Upper lobe of left lung (tissue), 6 donors: ENCODE measurements around the gene KARS1. TPM values are rescaled to one million over a fixed set of nuclear protein-coding genes. Genes with fewer than 3 reads are reported as not detected.

Source experiments
- ATAC-seq, 2 donors: fragments of 200-7000 bp; cut with Tn5 transposase; one replicate each; pipeline ENCODE4 v1.9.1; 2022; ENCODE audit warnings: mild to moderate bottlenecking in 2 of 2, moderate library complexity in 2 of 2; ENCODE audit not compliant: low FRiP score in 2 of 2
- DNase-seq, 2 donors: peaks; one replicate each; pipeline ENCODE4 v3.0.0-alpha.2; 2019 to 2020
- H3K27ac ChIP-seq, 4 donors: fragments of 200-600 bp; sonication (generic); one replicate each; pipeline ENCODE4 v1.5.1; 2016 to 2019
- H3K27me3 ChIP-seq, 4 donors: fragments of 200-600 bp; sonication (generic); one replicate each; pipeline ENCODE4 v1.5.1; 2017 to 2019
- H3K36me3 ChIP-seq, 4 donors: fragments of 200-600 bp; sonication (generic); one replicate each; pipeline ENCODE4 v1.5.1; 2016 to 2019
- H3K4me1 ChIP-seq, 4 donors: fragments of 200-600 bp; sonication (generic); one replicate each; pipeline ENCODE4 v1.5.1; 2018 to 2019
- H3K4me3 ChIP-seq, 4 donors: fragments of 200-600 bp; sonication (generic); one replicate each; pipeline ENCODE4 v1.5.1; 2017 to 2019; ENCODE audit warnings: mild to moderate bottlenecking in 2 of 4, moderate library complexity in 1 of 4
- H3K9me3 ChIP-seq, 4 donors: fragments of 200-600 bp; sonication (generic); one replicate each; pipeline ENCODE4 v1.5.1; 2018 to 2019
- CTCF ChIP-seq, 6 experiments: fragments of 450-650 bp in 4 of 6; fragments of 200-600 bp in 2 of 6; sonication (generic) in 2 of 6; IDR thresholded peaks; one replicate each; pipeline ENCODE4 v1.5.1; 2016 to 2019; ENCODE audit warnings: antibody characterized with exemption in 6 of 6
- EP300 ChIP-seq, 4 donors: sonication (generic); formaldehyde crosslinking; IDR thresholded peaks; one replicate each; pipeline ENCODE4 v1.5.1; 2017; ENCODE audit warnings: antibody characterized with exemption in 4 of 4, control low read depth in 2 of 4
- POLR2A ChIP-seq, 4 donors: fragments of 450-650 bp; IDR thresholded peaks; one replicate each; pipeline ENCODE4 v1.5.1; 2016 to 2017; ENCODE audit warnings: antibody characterized with exemption in 4 of 4, mild to moderate bottlenecking in 2 of 4
- POLR2AphosphoS5 ChIP-seq, 2 donors: sonication (generic); formaldehyde crosslinking; IDR thresholded peaks; one replicate each; pipeline ENCODE4 v1.5.1; 2017; ENCODE audit warnings: antibody characterized with exemption in 2 of 2
- WGBS, 2 donors: methylation state at CpG; one replicate each; pipeline ENCODE4 v1.1.5; 2017 to 2018; 5-methylcytosine and 5-hydroxymethylcytosine counted together
- total RNA-seq, 6 donors: library from RNA; depleted of rRNA in 4 of 6; stranded (reverse); fragments of >200 nt in 4 of 6; gene quantifications; one replicate each; pipeline versions ENCODE4 v1.1.0 to v1.2.1, GENCODE V29; 2016 to 2021
- donor health status: DM: no; HTN: no; CAD: no; lungs with moderate emphysema.
- donor health status: DM: no; HTN: yes; CAD: no; lungs with severe emphysema.

The KARS1 gene
- total RNA-seq, 6 donors from 2014 or later, result 59.4 to 94.2 (median 86.3) TPM

- no peak for ATAC-seq
- WGBS, 2 donors, result 93 to 95% methylated on average over 2 of the region's 2 CpGs
- no peak for DNase-seq
- no peaks in the 10 kb centered on the region for H3K9me3 ChIP-seq
- H3K27me3 ChIP-seq, result no peaks in the 10 kb centered on the region
- H3K4me1 ChIP-seq, result peaks cover 0 to 6% (median 0%) of the 10 kb centered on the region in 4 donors
- no peak for TF ChIP-seq POLR2A (IDR thresholded peaks at IDR 0.05)
- TF ChIP-seq POLR2AphosphoS5 (IDR thresholded peaks at IDR 0.05), result no peak
- TF ChIP-seq EP300 (IDR thresholded peaks at IDR 0.05), result no peak
- TF ChIP-seq CTCF (IDR thresholded peaks at IDR 0.05), result no peak
- peaks cover 29 to 66% (median 57%) of the 10 kb centered on the region in 4 donors for H3K36me3 ChIP-seq
- no peak overlapping the region for H3K27ac ChIP-seq
- H3K4me3 ChIP-seq, result no peak overlapping the region
Measured at GRCh38 chr16:75578725-75579124, 68.7 kb downstream of the KARS1 start.

GRCh38 chr16:75578212-75578611 lies 69.3 kb downstream of the KARS1 start:
- 94% methylated on average over 7 of the region's 7 CpGs for WGBS, 2 donors
- Histone ChIP-seq H3K9me3 (no peaks in the 10 kb centered on the region), H3K4me1 (peaks cover 0 to 8% (median 2%) of the 10 kb centered on the region in 4 donors), H3K4me3 (no peak overlapping the region), H3K36me3 (peaks cover 29 to 71% (median 60%) of the 10 kb centered on the region in 4 donors), H3K27ac (no peak overlapping the region), H3K27me3 (no peaks in the 10 kb centered on the region)
- TF ChIP-seq POLR2AphosphoS5 (IDR thresholded peaks at IDR 0.05), result no peak
- TF ChIP-seq POLR2A (IDR thresholded peaks at IDR 0.05), result no peak
- TF ChIP-seq EP300 (IDR thresholded peaks at IDR 0.05), result no peak
- TF ChIP-seq CTCF (IDR thresholded peaks at IDR 0.05), result no peak
- no peak for DNase-seq
- ATAC-seq, result no peak

Other genes starting within 250 kb of the KARS1 start
- 100 to 1,000 TPM in 1 of 6 donors, 10 to 100 TPM in 5; 36.8 to 185 (median 50.6) TPM for gene CFDP1, start 214.2 kb downstream of the KARS1 start, total RNA-seq
- 10 to 100 TPM; 11.5 to 31.6 (median 25.5) TPM for gene TMEM170A, start 183.0 kb downstream of the KARS1 start, total RNA-seq
- gene CHST6, start 152.2 kb downstream of the KARS1 start, total RNA-seq, result 10 to 100 TPM in 1 of 6 donors, 1 to 10 TPM in 4, under 1 TPM in 1; 0.11 to 11.6 (median 2.2) TPM
- 1 to 10 TPM in 1 of 6 donors, under 1 TPM in 2, not detected in 3; 0.11 to 1.7 (median 0.51) TPM for gene CHST5, start 111.6 kb downstream of the KARS1 start, total RNA-seq
- 10 to 100 TPM in 4 of 6 donors, 1 to 10 TPM in 2; 6.3 to 31.2 (median 11.8) TPM for gene TMEM231, start 91.4 kb downstream of the KARS1 start, total RNA-seq
- 100 to 1,000 TPM in 2 of 6 donors, 10 to 100 TPM in 4; 14.7 to 103 (median 81.1) TPM for gene GABARAPL2, start 81.3 kb downstream of the KARS1 start, total RNA-seq
- gene ADAT1, start 24.4 kb downstream of the KARS1 start, total RNA-seq, result 10 to 100 TPM; 30.6 to 77.5 (median 46.7) TPM
- gene TERF2IP, start 108 bp upstream of the KARS1 start, total RNA-seq, result 10 to 100 TPM; 45.1 to 70.0 (median 59.1) TPM
- gene CPHXL2, start 29.3 kb upstream of the KARS1 start, total RNA-seq, result not detected
- not detected for gene DUXB, start 53.8 kb upstream of the KARS1 start, total RNA-seq
- gene CPHXL, start 78.8 kb upstream of the KARS1 start, total RNA-seq, result not detected